GM10248 (cell line): ENCODE measurements around the gene RIC1.

Experiments used
- CTCF ChIA-PET: fragments of 300-600 bp; sonication (Branson Sonifier 250); formaldehyde crosslinking; extraction: SDS; loops from one replicate; lab custom pipeline; 2021; ENCODE audit warnings: antibody characterized with exemption; lab: Yijun Ruan, JAX
- POLR2A ChIA-PET: fragments of 350-650 bp; sonication (Branson Sonifier 250); formaldehyde crosslinking; extraction: SDS; loops from one replicate; lab custom pipeline; 2020; ENCODE audit warnings: antibody characterized with exemption; lab: Yijun Ruan, JAX
- DNase-seq: peaks from one replicate; pipeline ENCODE4 v3.0.0; 2012; ENCODE audit errors: extremely low spot score
- CTCF ChIP-seq: IDR thresholded peaks from 2 replicates; pipeline ENCODE4 v1.5.1; 2012; ENCODE audit warnings: mild to moderate bottlenecking, low read depth; ENCODE audit errors: extremely low read depth, missing control alignments, control extremely low read depth

RIC1 gene

DNA sequence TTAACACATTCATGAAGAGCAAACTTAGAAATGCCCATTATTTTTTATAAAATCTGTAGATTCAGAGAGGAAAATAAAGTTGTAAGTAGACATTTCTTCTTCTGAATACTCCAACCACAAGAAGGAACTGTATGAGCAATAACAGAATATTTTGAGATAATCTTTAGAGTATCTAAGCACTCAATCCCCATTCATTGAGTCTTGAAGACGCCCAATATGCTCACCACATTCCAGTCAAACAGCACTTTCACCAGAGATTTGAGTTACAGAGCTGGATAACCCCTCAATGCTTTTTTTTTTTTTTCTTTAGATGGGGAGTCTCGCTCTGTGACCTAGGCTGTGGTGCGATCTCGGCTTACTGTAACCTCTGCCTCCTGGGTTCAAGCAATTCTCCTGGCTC, 14.7 kb upstream of the RIC1 start:
- DNase-seq = no peak
- TF ChIP-seq CTCF = no peak
- POLR2A ChIA-PET = no interaction called here
- CTCF ChIA-PET = no interaction called here

GRCh38 chr9:5614985-5615384, 13.9 kb upstream of the RIC1 start:
- no peak for TF ChIP-seq CTCF
- ChIA-PET POLR2A (no interaction called here), CTCF (no interaction called here)
- no peak for DNase-seq

GRCh38 chr9:5617749-5618148, 11.2 kb upstream of the RIC1 start:
- ChIA-PET CTCF (no interaction called here), POLR2A (interaction anchor here (0.6 kb wide), 1 partner anchor 9 kb away, joined by 4 read pairs; no protein-coding TSS in a partner anchor)
- peak; percentile 49 for DNase-seq
- TF ChIP-seq CTCF = no peak

DNA sequence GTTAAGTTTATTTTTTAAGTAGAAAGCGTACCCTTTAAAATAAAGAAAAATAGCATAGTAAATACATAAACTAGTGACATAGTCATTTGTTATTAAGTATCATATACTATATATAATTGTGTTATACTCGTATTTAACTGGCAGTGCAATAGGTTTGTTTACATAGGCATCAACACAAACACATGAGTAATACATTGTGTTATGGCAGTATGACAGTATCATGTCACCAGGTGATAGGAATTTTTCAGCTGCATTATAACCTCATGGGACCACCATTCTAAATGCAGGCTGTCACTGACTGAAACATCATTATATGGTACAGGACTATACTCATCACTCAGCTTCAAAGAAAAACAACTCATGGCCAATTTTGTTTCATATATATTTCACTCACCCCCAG, 8.4 kb upstream of the RIC1 start:
- no peak for DNase-seq
- POLR2A ChIA-PET = no interaction called here
- CTCF ChIA-PET = interaction anchor here (1.3 to 1.7 kb wide), 2 partner anchors 20 to 170 kb away, joined by 4 to 7 read pairs; partner anchors contain the start of gene CD274
- no peak for TF ChIP-seq CTCF

GRCh38 chr9:5621327-5621726, 7.6 kb upstream of the RIC1 start:
- TF ChIP-seq CTCF = no peak
- DNase-seq = no peak
- POLR2A ChIA-PET = no interaction called here
- CTCF ChIA-PET = interaction anchor here (1.3 to 3.8 kb wide), 3 partner anchors 9 to 21 kb away, joined by 3 to 16 read pairs (median 7); no protein-coding TSS in a partner anchor

- TF ChIP-seq CTCF = no peak
- CTCF ChIA-PET = interaction anchor here (1.1 to 3.8 kb wide), 3 partner anchors 10 to 26 kb away, joined by 3 to 16 read pairs (median 3); no protein-coding TSS in a partner anchor
- no peak for DNase-seq
- POLR2A ChIA-PET = no interaction called here
Measured at GRCh38 chr9:5622016-5622415, 6.9 kb upstream of the RIC1 start.
